GM23248 (cell line): Measurements from ENCODE around the gene APP. TPM values are rescaled to one million over a fixed set of nuclear protein-coding genes. Genes with fewer than 3 reads are reported as not detected.

Experiments
- DNase-seq: peaks from one replicate; pipeline ENCODE4 v3.0.0-alpha.2; 2015
- H2AFZ ChIP-seq: fragments of 200-600 bp; sonication (generic); 2 replicates; pipeline ENCODE4 v1.6.1; 2016; ENCODE audit warnings: antibody characterized with exemption
- H3F3A ChIP-seq: fragments of 200-600 bp; sonication (generic); 2 replicates; pipeline ENCODE4 v1.6.1; 2016; ENCODE audit warnings: mild to moderate bottlenecking, antibody characterized with exemption, mixed run types; ENCODE audit not compliant: insufficient read depth
- H3K27ac ChIP-seq: fragments of 200-600 bp; sonication (generic); 2 replicates; pipeline ENCODE4 v1.5.1; 2016; ENCODE audit warnings: mild to moderate bottlenecking
- H3K27me3 ChIP-seq: fragments of 200-600 bp; sonication (generic); replicated peaks from 2 replicates; pipeline ENCODE4 v1.6.1; 2016; ENCODE audit warnings: mild to moderate bottlenecking; ENCODE audit not compliant: insufficient read depth
- H3K36me3 ChIP-seq: fragments of 200-600 bp; sonication (generic); 2 replicates; pipeline ENCODE4 v1.6.1; 2016; ENCODE audit warnings: low read depth, mild to moderate bottlenecking
- H3K4me1 ChIP-seq: fragments of 200-600 bp; sonication (generic); 2 replicates; pipeline ENCODE4 v1.6.1; 2016; ENCODE audit warnings: mild to moderate bottlenecking; ENCODE audit not compliant: insufficient read depth
- H3K4me2 ChIP-seq: fragments of 200-600 bp; sonication (generic); one replicate; pipeline ENCODE4 v1.6.1; 2016; ENCODE audit warnings: mild to moderate bottlenecking; ENCODE audit not compliant: unreplicated experiment
- H3K4me3 ChIP-seq: fragments of 200-600 bp; sonication (generic); 2 replicates; pipeline ENCODE4 v1.5.1; 2016; ENCODE audit warnings: mild to moderate bottlenecking
- H3K79me2 ChIP-seq: fragments of 200-600 bp; sonication (generic); 2 replicates; pipeline ENCODE4 v1.6.1; 2016; ENCODE audit warnings: mild to moderate bottlenecking; ENCODE audit not compliant: insufficient read depth
- H3K9ac ChIP-seq: fragments of 200-600 bp; sonication (generic); 2 replicates; pipeline ENCODE4 v1.6.1; 2016; ENCODE audit warnings: mild to moderate bottlenecking
- H3K9me2 ChIP-seq: fragments of 200-600 bp; sonication (generic); 2 replicates; pipeline ENCODE4 v1.6.1; 2016; ENCODE audit warnings: mixed run types, mild to moderate bottlenecking, moderate library complexity; ENCODE audit not compliant: insufficient read depth
- H3K9me3 ChIP-seq: fragments of 200-600 bp; sonication (generic); one replicate; pipeline ENCODE4 v1.6.1; 2017; ENCODE audit warnings: low read depth
- H4K20me1 ChIP-seq: fragments of 200-600 bp; sonication (generic); 2 replicates; pipeline ENCODE4 v1.6.0; 2016; ENCODE audit not compliant: insufficient read depth
- EZH2 ChIP-seq: fragments of 200-600 bp; sonication (generic); IDR thresholded peaks from 2 replicates; pipeline ENCODE4 v1.6.1; 2018; ENCODE audit warnings: antibody characterized with exemption, mild to moderate bottlenecking; ENCODE audit not compliant: insufficient read depth, poor library complexity, severe bottlenecking
- EZH2phosphoT487 ChIP-seq: fragments of 200-600 bp; sonication (generic); IDR thresholded peaks from 2 replicates; pipeline ENCODE4 v1.6.1; 2018; ENCODE audit warnings: antibody characterized with exemption, moderate library complexity, mild to moderate bottlenecking, low read depth; ENCODE audit not compliant: insufficient read depth
- WGBS, 2 experiments: methylation state at CpG; one replicate each; pipeline ENCODE4 v1.1.6; 2015 to 2017; ENCODE audit warnings: low lambda C conversion rate in 2 of 2, low coverage in 1 of 2; ENCODE audit errors: missing lambda C conversion rate in 2 of 2; 5-methylcytosine and 5-hydroxymethylcytosine counted together
- in situ Hi-C: fragments of 300-500 bp; cut with MboI; formaldehyde crosslinking; loops from 2 replicates; pipeline ENCODE4 v1.15.0; 2020
- polyA plus RNA-seq: library from polyadenylated mRNA; unstranded; fragments of >200 nt; fragmentation: Nextera tagmentation; extraction: Ambion mirVana; gene quantifications from 2 replicates; pipeline ENCODE4 v1.2.1, GENCODE V29; 2016
- total RNA-seq: library from RNA; depleted of rRNA; stranded (reverse); fragments of >200 nt; shearing (Covaris generic); gene quantifications from 2 replicates; pipeline ENCODE4 v1.2.3, GENCODE V29; 2014

Gene APP
- total and polyA plus RNA-seq, 2 experiments from 2014 or later: 35.0 to 292 TPM

DNA sequence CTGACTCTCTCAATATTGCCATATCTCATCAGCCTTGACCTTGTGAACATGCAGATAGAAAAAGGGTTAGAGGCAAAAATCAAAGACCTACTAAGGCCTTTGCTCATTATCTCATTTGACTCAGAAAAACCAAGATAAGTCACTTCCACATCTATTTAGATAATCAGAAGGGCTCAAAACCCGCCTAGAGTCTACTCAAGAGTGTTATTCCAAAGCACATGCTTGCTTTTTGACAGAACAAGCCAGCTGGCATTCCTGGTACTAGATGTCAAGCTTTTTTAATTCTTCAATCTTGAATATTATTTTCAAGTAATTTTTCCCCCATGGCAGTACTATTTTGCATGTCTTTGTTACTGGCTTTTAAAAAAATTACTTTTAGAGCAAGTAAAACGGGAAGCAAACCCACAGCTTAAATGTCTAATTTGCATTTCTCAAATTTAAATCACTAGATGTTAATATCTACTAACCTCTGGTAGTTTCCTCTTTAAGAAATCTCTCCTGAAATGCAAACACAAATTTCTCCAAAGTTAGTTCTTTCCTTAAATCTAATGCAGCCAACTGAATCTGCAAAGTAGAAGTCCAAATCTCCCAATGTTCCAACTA, 51.5 kb downstream of the APP start:
- Histone ChIP-seq H3K4me3 (no peak overlapping the region), H3K4me2 (no peak overlapping the region), H3K4me1 (peaks cover 44% of the 10 kb centered on the region), H3K9me3 (no peaks in the 10 kb centered on the region), H3F3A (peaks cover 39% of the 10 kb centered on the region), H3K27me3 (no peaks in the 10 kb centered on the region), H3K9me2 (no peaks in the 10 kb centered on the region), H3K36me3 (no peaks in the 10 kb centered on the region), H2AFZ (no peak overlapping the region), H3K9ac (no peak overlapping the region), H3K79me2 (peaks cover 84% of the 10 kb centered on the region), H4K20me1 (no peaks in the 10 kb centered on the region), H3K27ac (no peak overlapping the region)
- 85 to 92% methylated on average over 2 of the region's 2 CpGs for WGBS, 2 experiments
- DNase-seq: no peak
- TF ChIP-seq EZH2phosphoT487: no peak
- no peak for TF ChIP-seq EZH2
- in situ Hi-C loops: no loop called here

DNA sequence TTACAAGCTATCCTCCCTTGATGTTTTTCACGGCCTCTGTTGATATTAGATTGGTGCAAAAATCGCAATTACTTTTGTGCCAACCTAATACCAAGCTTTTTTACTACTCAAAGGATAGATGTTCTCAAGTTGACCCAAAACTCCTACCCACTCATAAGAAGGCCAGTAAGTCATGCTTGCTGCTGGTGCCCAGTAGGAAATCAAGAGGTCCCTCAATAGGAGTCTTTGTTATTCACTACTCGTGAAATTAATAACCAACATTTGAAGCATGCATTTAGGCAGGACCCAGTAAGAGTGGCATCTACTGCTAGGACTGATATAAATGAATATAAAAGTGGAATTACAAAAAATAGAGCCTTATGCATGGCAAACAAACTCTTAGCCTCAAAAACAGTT, 52.6 kb downstream of the APP start:
- WGBS, 2 experiments: 29 to 34% methylated on average over 3 of the region's 3 CpGs
- TF ChIP-seq EZH2: no peak
- no peak for TF ChIP-seq EZH2phosphoT487
- Histone ChIP-seq H3K79me2 (peaks cover 84% of the 10 kb centered on the region), H3K27ac (no peak overlapping the region), H3K36me3 (no peaks in the 10 kb centered on the region), H3K9me2 (no peaks in the 10 kb centered on the region), H3K4me3 (no peak overlapping the region), H3K9ac (no peak overlapping the region), H3K27me3 (no peaks in the 10 kb centered on the region), H3K4me1 (peaks cover 33% of the 10 kb centered on the region), H3K9me3 (no peaks in the 10 kb centered on the region), H2AFZ (no peak overlapping the region), H3K4me2 (no peak overlapping the region), H3F3A (peaks cover 29% of the 10 kb centered on the region), H4K20me1 (no peaks in the 10 kb centered on the region)
- DNase-seq: no peak
- in situ Hi-C loops: no loop called here

- H3K27ac ChIP-seq: peak overlapping the region; percentile 84
- H3K9me3 ChIP-seq: no peaks in the 10 kb centered on the region
- peaks cover 36% of the 10 kb centered on the region for H3K4me1 ChIP-seq
- no peaks in the 10 kb centered on the region for H3K27me3 ChIP-seq
- 58 to 63% methylated on average over 5 of the region's 5 CpGs for WGBS, 2 experiments
- H4K20me1 ChIP-seq: no peaks in the 10 kb centered on the region
- H3K4me3 ChIP-seq: no peak overlapping the region
- no peaks in the 10 kb centered on the region for H3K36me3 ChIP-seq
- H3K79me2 ChIP-seq: peaks cover 86% of the 10 kb centered on the region
- peak; percentile 32 for DNase-seq
- no peak for TF ChIP-seq EZH2phosphoT487
- no peak for TF ChIP-seq EZH2
- H3K9ac ChIP-seq: peak overlapping the region; percentile 66; the same call in 1 of the 2 replicates
- H2AFZ ChIP-seq: no peak overlapping the region
- H3F3A ChIP-seq: peaks cover 34% of the 10 kb centered on the region
- H3K4me2 ChIP-seq: peak overlapping the region; percentile 65
- H3K9me2 ChIP-seq: no peaks in the 10 kb centered on the region
- in situ Hi-C loops: no loop called here
Observed at GRCh38 chr21:26117324-26117971, 53.1 kb downstream of the APP start.

- H4K20me1 ChIP-seq: no peaks in the 10 kb centered on the region; the same call in 1 of the 2 replicates
- 11 to 13% methylated on average over 5 of the region's 5 CpGs for WGBS, 2 experiments
Observed at GRCh38 chr21:26116456-26117011, 54.0 kb downstream of the APP start.

More at GRCh38 chr21:26116456-26117011, 54.0 kb downstream of the APP start:
- peak overlapping the region; percentile 36; the same call in 1 of the 2 replicates for H2AFZ ChIP-seq
- H3K4me1 ChIP-seq: peaks cover 40% of the 10 kb centered on the region
- in situ Hi-C loops: no loop called here
- TF ChIP-seq EZH2phosphoT487: no peak
- no peak for TF ChIP-seq EZH2
- peak overlapping the region; percentile 84 for H3K27ac ChIP-seq
- peak; percentile 80 for DNase-seq
- H3K79me2 ChIP-seq: peaks cover 78% of the 10 kb centered on the region
- no peaks in the 10 kb centered on the region for H3K27me3 ChIP-seq
- H3K4me2 ChIP-seq: peak overlapping the region; percentile 65
- 0 out of 2 replicates have a peak, but pooled peaks cover 1% of the 10 kb centered on the region for H3K36me3 ChIP-seq
- peak overlapping the region; percentile 66 for H3K9ac ChIP-seq
- H3K4me3 ChIP-seq: peak overlapping the region; percentile 45
- no peaks in the 10 kb centered on the region for H3K9me2 ChIP-seq
- peaks cover 41% of the 10 kb centered on the region for H3F3A ChIP-seq
- no peaks in the 10 kb centered on the region for H3K9me3 ChIP-seq
